HG03521 (cell line): ENCODE measurements around the gene IFI44L.

ENCODE experiments used
- ATAC-seq: cut with Tn5 transposase; IDR thresholded peaks from one replicate; pipeline ENCODE4 v1.9.1; 2021; ENCODE audit warnings: mild to moderate bottlenecking, moderate library complexity; ENCODE audit not compliant: unreplicated experiment

IFI44L gene

GRCh38 chr1:78619803-78620579 is at the start of gene IFI44L:
Gene IFI44L, plus strand, starts transcription at chr1:78620448. Its CDS starts 7,468 bp downstream, at chr1:78627916.
- no peak for ATAC-seq

DNA sequence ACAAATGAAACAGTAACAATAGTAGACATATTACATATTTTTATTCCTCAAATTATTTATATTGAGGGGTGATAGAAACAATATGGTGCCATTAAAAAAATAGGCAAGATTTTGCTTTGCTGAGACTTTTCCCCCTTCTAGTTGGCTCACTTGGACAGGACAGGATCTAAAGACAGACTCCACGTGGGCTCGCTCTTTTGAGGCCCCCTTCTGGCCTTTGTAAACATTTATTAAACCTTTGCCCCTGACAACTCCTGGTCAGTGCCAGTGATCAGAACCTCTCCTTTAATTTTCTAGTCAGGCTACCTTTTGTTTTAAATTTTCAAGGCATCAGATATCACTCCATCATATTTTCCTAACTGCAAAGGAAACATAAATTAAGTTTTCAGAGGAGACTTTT is 49.7 kb upstream of the IFI44L start:
- ATAC-seq = no peak

DNA sequence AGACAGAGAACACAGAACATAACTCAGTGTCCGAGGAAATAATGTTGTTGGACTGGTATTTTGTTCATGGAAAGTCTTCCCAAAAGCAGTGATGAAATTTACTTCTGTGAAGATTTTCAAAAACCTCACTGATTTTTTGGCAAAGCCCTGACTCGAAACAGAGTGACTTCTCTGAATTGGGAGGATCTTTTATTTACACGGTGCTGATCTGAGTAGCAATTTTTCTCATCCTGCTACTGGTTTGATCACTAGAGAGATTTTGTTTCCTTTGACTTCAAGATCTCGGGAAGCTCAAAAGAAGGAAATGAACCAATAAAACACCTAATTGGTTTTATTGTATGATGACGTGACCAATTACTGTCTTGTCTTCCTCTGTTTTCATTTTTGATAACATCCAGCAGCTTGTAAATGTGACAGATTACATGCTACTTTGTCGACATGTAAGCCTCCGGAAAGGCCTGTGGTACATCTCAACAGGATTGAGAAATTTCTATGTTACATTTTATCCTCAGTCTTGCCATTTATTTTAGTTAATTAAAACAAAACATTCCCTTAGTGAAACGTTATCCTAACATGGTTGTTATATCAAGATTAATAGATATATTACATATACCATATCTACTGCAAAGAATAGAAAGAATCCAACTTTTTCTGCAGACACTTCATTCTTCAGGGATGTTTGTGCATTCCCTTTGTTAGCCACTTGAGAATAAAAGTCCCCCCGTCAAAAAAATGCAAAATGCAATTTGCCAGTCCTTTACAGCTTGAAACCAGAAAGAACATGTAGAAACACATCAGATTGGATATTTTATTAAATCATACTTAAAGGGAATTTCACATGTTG is 42.8 kb upstream of the IFI44L start:
- no peak for ATAC-seq

DNA sequence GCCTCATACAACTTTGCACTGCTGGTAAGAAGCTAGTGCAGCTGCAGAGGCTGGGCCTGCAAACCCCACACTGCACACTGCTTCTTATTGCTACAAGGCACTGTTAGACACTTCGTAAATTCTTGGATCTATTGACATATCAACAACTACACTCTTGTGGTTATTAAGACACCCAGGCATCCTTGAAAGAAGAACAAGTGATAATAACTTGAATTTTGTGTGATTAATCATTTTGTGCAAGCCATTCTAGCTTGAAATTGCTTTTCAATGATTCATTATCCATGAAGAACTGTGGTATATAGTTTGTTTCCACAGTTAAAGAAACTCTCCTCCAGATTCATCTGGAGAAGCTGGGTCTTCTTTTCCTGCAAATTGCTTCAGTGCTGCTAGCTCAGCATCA is 33.7 kb upstream of the IFI44L start:
- ATAC-seq = no peak

DNA sequence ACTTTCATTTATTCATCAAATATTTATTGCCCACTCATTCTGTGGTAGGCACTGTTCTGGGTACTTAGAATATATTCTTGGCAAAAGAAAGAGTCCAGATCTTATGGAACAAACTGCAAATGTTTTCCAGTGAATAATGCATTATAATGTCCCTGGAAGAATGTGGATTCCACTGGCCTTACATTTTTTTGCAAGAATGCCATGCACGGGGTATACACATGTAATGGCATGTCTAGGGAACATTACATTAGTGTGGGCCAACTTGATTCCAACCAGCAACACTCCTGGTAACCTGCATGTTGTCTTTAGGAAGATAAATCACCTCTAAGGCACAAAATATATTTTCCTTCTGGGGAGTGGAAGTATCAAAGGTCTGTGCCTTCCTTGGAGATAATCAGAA is 33.0 kb upstream of the IFI44L start:
- ATAC-seq = no peak

- ATAC-seq = no peak
Observed at GRCh38 chr1:78591971-78592370, 28.3 kb upstream of the IFI44L start.

DNA sequence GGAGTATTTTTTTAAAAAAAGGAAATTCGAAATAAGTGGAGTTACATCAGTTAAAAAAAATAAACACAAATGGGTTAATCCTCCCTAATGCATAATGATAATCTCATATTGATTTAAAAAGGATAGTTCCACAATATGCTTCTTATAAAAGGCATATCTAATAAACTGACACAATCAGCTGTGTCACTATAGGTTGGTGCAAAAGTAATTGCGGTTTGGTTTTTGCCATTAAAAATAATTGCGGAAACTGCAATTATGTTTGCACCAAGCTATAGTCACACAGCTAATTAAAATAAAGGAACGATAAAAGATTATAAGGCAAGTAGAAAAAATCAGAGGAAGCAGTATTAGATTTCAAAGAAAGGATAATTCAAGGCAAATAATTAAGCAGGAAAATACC is 21.0 kb upstream of the IFI44L start:
- ATAC-seq = no peak

- no peak for ATAC-seq
Observed at GRCh38 chr1:78601068-78601467, 19.2 kb upstream of the IFI44L start.

GRCh38 chr1:78603206-78603605 is 17.0 kb upstream of the IFI44L start:
- ATAC-seq = no peak

GRCh38 chr1:78604643-78605042 is 15.6 kb upstream of the IFI44L start:
- no peak for ATAC-seq

- no peak for ATAC-seq
Observed at GRCh38 chr1:78606274-78606673, 14.0 kb upstream of the IFI44L start.

DNA sequence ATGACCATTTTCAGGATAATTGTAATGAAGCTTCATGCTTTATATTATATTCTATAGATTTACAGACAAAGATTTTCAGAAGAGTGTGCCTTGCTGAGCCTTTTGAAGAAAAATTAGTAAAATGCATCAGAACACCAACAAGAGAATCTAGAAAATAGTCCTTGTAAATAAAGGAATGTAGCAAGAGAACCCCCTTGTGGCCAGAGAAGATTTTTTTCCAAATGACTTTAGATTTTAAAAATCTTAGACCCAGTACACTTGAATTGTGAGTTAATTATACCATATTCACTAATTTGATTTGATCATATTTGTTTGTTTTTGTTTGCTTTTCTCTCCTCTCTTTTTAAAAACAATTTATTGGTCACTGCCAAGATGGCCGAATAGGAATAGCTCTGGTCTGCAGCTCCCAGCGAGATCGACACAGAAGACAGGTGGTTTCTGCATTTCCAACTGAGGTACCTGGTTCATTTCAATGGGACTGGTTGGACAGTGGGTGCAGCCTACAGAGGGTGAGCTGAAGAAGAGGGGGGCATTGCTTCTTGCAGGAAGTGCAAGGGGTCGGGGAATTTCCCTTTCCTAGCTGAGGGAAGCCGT is 12.8 kb upstream of the IFI44L start:
- no peak for ATAC-seq

GRCh38 chr1:78607944-78608343 is 12.3 kb upstream of the IFI44L start:
- no peak for ATAC-seq

GRCh38 chr1:78617615-78618026 is 2.6 kb upstream of the IFI44L start:
- peak; percentile 48 for ATAC-seq

DNA sequence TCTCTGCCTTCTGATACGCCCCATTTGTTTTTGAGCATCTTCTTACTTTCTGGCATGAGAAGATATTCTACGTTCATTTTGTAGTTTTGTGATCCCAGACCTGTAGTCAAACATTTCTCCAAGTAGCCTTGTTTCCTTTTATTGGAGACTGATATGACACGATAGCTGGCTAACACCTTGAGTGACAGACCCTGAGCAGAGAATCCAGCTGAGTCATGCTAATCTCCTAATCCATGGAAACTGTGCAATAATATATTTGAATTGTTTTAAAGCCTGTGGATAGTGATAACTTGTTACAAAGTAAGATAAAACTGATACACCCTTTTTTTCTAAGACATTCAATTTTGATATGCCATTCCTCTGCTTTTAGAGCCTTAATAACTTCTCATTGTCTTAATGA is 1.2 kb upstream of the IFI44L start:
- no peak for ATAC-seq

- no peak for ATAC-seq
Observed at GRCh38 chr1:78619446-78619802, 824 bp upstream of the IFI44L start.

GRCh38 chr1:78620666-78621065 is 418 bp downstream of the IFI44L start:
- no peak for ATAC-seq

GRCh38 chr1:78622548-78622947 is 2.3 kb downstream of the IFI44L start:
- ATAC-seq = no peak

DNA sequence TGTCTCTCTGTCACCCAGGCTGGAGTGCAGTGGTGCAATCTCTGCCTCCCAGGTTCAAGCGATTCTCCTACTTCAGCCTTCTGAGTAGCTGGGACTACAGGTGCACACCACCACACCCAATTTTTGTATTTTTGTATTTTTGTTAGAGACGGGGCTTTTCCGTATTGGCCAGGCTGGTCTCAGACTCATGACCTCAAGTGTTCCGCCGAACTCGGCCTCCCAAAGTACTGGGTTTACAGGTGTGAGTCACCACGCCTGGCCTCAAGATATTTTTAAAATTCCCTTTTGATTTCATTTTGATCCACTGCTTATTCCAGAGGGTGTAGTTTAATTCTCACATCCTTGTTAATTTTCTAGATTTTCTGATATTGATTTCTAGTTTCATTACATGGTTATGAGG is 3.8 kb downstream of the IFI44L start:
- no peak for ATAC-seq

- no peak for ATAC-seq
Observed at GRCh38 chr1:78627321-78627720, 7.1 kb downstream of the IFI44L start.

DNA sequence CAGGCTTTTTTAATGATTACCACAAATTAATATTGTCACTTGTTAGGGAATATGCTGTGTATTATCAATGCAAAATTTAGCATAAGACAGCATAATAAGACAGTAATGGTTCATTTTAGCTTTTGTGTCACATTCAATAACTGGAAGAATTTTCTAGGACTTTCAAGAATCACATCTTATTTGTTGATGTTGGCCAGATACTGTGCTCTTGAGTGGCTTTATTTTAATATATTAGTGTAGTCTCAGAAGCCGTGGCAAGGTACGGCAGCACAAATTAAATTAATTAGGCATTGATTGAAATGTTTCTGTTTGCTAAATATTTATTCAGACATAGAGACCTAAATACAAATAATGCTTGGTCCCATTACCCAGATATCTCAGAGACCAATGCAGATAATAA is 10.4 kb downstream of the IFI44L start:
- no peak for ATAC-seq

DNA sequence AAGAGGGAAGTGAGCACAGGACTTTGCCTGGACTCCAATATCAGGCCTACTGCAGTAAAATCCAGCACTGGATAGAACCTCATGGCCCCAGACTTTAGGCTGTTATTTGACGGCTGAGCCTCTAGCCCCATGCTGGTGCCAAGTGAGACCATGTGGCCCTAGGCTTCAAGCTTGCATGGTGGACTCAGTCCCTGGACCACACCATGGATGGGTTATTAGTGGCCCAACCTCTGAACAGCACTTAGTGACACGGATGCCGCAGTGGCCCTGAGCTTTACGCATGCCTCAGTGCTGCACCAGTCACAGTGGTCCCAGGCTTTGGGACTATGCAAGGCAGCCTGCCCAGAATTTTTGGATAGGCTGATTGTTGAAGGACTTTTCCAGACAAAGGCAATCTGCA is 13.0 kb downstream of the IFI44L start:
- ATAC-seq = no peak
